ACHN (cell line): Measurements from ENCODE around the gene P3H1.
A peak's percentile ranks its signal among the peaks of the same experiment; 100 is the strongest.
"Not testable (repeated sequence)": the region's sequence is repeated elsewhere in the genome, so short reads cannot be mapped to it uniquely, and the experiment has no call there.

Source experiments
- DNase-seq: peaks from one replicate; pipeline ENCODE4 v3.0.0-alpha.2; 2015
- in situ Hi-C: cut with HindIII; loops from 2 replicates; pipeline ENCODE4 v1.10.0; 2017; ENCODE audit warnings: low sequenced_read_pairs, low pct_ligation_motif_present, low pct_unique_long_range_greater_than_20kb

P3H1 gene

DNA sequence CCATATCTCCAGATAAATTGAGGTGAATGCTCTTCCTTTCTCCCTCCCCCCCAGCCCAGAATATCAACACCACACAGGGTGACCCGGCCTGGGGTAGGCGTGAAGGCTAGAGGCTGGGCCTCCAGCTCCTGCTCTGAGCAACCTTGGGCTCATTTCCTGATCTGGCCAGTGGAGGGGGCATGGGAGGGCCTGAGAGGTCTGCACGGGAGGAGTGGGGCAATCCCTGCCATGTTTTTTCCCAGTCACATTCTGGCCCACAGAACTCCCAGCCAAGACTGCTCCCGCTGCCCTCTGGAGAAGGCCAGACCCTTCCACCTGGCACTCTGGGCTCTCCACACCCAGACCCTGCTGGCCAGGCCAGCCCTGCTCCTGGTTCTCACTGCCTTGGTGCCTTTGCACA is 30.7 kb downstream of the P3H1 start:
- DNase-seq = peak; percentile 26
- in situ Hi-C loops = no loop called here

DNA sequence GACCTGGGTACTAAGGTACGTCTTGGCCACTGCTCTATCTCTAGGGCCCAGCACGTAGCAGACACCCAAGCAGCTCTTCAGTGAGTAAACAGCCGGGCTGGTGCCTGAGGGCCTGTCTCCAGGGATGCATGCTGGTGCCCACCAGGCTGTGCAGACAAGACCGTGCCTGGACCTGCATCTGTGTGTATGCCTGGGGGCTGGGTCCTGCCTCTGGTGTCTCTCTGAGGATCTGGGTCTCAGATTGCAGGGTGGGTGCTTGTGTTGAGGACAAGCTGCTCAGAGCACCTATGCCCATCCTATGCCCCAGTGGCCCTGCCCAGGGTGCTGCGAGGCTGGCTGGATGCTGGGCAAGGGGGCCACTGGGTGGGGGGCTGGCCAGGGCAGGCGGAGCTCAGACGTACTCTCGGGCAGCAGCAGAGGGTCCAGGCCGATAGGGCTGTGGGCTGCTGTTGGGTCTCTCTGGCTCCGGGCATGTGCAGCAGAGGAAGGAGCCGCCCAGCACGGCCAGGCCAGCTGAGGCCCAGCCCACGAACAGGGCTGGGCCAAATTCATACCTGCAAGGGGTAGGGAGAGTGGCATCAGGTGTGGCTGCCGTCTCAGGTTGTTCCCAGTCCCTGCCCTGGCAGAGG is 31.2 kb downstream of the P3H1 start:
- no peak for DNase-seq
- in situ Hi-C loops = no loop called here

DNA sequence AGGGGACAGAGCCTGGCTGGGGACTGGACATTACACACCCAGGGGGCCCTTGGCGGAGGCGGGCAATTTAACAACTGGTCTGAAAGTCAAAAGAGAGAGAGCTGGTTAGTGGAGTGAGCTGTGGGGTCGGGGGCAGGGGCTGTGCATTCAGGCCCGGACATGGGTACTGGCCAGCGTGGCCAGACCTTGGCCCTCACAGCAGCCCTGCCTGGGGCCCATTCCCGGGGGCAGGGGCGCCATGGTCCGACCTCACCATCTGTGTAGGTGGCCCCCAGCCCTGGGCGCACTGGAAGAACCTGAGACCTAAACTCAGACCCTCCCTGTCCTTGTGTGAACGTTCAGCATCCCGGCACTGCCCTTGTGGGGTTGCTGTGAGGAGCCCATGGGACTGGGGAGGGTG is 31.8 kb downstream of the P3H1 start:
- in situ Hi-C loops = no loop called here
- no peak for DNase-seq

DNA sequence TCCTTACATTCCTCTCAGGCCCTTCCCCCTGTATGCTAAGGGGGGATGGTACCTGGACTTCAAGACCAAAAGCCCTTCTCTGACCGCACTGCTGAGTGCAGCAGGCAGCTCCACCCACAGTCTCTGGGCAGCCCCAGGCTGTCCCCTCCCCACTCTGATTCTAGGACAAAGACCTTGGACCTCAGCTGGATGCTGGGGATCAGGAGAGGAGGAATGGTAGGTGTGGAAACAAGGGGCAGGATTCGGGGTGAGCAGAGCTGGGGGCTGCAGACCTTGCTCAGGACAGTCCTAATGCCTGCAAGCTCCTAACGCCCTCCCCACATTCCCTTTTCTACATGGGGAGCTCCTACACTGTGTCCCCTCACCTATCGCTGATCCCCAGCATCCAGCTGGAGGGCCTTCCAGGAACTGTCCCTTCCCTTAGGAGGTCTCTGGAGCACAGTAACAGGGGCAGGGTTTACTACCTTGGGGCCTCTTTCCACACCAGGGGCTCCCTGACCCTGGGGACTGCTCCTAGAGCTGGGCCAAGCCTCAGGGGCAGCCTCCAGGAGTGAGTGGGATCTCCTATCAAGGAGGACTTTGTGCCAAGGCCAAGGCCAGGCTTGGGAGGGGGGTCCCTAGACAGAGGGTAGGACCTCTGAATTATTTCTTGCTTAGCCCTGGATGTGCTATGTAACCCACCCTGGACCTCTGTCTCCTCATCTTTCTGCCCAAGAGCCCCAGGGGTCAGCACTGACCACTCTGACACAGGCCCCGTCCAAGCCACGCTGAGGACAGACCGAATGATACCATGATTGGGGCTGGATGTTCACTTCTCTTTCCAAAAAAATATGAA is 32.4 kb downstream of the P3H1 start:
- in situ Hi-C loops = no loop called here
- no peak for DNase-seq

DNA sequence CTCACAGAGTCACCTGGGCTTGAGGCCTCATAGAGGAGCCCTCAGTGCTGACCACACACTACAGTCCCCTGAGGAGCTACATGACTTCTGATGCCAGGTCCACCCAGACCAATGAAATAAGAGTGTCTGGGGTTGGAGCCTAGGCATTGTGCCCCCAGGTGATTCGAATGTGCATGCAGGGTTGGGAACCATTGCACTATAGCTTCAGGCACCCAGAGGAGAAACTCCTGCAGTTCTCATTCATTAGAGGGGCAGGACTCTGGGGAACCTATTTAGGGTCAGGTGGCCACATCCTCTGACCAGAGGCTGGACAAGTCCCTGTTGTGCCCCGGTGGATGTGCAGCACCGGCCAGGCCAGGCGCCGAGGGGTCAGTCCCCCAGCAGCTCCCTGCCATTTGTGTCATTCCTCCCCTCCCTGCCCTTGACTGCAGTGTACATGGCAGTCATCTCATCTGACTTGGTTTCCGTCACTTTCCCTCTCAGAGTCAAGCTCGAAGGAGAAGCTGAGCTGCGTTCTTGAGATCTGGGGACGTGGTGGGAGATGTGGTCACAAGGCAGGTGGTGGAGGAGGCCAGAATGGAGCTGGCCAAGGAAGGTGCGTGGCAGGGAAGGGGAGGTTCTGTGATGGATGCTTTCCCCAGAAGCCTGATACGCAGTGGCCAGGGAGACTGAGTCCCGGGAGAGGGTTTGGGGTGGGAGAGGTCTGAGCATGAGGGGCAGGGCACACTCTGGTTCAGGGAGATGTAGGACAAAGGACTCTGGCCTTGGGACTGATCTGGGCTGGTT is 33.2 kb downstream of the P3H1 start:
- in situ Hi-C loops = no loop called here
- DNase-seq = no peak

DNA sequence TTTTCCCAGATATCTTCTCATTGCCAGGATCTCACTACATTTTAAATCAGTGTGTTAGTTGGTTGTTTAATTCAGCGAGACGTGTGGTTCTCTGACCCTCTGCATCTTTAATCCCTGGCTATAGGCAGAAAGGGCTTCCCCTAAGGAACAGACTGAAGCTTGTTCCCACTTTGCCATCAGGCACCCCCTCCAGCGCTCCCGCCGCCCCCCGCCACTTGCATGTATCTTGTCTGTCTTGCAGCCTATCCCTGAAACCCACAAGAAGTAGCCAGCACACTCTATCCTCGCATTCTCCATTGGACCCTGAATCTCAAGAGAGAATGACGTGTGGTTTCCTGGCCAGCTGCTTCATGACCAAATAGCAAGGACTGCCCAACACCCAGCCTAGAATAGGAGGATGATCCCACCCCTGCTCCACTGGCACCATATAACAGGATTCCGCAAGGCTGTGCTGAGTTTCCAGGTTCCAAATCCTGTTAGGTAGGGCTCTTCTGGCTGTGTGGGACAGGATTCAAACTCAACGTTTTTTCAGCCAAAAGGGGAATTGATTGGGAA is 34.6 kb downstream of the P3H1 start:
- in situ Hi-C loops = no loop called here
- no peak for DNase-seq

DNA sequence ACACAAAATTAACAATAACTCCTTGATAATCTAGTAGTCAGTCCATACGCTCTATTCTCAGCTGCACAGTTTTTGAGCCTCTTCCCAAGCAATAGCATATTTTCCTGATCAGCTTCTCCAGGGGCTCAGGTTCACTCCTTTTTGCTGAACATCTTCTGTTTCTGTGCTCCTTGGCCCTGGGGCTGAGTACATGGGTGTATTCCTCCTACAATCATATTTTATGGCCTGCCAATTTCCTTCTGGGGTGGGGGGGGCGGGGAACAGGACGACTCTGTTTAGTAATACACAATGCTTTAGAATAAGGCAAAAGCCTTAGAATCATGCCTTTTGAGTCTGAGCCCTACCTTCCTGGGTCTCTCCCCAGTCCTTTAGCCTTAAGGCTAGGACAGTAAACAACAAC is 35.2 kb downstream of the P3H1 start:
- in situ Hi-C loops = no loop called here
- DNase-seq = no peak

DNA sequence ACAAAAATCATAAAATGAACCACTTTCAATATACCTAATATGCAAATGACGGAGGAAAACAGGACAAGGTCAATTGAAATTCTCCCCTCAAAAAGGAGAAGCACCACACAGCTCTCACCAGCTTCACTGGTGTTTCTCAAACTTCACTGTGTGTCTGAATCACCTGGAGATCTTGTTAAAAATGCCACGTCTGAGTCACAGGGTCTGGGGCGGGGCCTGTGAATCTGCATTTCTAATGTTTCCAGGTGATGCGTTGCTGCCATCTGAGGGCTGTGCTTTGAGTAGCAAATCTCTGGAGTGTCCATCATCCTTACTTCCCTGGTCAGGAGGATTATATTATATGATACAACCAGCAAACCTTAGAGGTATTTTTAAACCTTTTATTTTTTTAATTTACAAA is 35.8 kb downstream of the P3H1 start:
- in situ Hi-C loops = no loop called here
- peak; percentile 29 for DNase-seq

DNA sequence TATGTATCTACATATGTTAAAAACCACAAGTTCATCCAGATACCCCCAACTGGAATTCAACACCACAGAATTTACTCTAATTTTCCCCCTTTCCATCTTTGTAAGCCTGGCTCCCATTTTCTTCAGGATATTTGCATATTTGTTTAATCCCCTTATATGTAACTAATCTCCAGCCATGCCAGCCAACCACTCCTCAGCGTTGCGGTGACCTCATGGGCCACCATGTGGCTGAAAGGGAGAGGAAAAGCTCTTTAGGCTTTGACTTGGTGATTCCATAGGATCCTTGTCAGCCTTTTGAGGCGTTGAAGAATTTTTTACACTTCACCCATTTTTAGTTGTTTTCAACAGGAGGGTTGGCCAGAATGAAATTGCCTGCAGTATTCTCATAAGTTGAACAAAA is 36.8 kb downstream of the P3H1 start:
- DNase-seq = no peak
- in situ Hi-C loops = no loop called here

DNA sequence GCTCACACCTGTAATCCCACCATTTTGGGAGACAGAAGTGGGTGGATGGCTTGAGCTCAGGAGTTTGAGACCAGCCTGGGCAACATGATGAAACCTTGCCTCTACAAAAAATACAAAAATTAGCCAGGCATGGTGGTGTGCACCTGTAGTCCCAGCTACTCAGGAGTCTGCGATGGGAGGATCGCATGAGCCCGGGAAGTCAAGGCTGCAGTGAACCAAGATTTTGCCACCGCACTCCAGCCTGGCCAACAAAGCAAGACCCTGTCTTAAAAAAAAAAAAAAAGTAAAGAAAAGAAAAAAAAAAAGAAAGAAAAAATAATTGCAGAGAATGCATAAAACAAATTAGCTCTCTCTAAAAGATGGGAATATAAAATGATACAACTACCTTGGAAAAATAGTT is 41.0 kb downstream of the P3H1 start:
- in situ Hi-C loops, DNase-seq: not testable (repeated sequence)

DNA sequence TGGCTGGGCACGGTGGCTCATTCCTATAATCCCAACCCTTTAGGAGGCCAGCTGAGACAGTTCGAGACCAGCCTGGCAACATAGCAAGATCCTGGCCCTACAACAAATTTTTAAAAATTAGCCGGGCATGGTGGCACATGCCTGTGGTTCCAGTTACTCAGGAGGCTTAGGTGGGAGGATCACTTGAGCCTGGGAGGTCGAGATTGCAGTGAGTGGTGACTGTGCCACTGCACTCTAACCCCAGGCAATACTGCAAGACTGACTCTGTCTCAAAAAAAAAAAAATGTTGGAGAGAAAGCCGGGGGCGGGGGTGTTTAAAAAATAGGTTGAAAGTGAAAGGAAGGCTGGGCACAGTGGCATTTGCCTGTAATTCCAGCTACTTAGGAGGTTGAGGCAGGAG is 43.3 kb downstream of the P3H1 start:
- in situ Hi-C loops = no loop called here
- no peak for DNase-seq

DNA sequence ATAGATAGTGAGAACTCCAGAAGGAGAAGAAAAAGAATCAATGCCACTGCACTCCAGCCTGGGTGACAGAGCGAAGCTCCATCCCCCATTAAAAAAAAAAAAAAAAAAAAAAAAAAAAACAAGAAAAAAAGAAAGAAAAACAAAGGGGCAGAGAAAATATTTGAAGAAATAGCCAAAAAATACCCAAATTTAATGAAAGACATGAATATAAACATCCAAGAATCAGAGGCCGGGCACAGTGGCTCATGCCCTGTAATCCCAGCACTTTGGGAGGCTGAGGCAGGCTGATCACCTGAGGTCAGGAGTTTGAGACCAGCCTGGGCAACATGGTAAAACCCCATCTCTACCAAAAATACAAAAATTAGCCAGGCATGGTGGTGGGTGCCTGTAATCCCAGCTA is 44.4 kb downstream of the P3H1 start:
- DNase-seq, in situ Hi-C loops: not testable (repeated sequence)

DNA sequence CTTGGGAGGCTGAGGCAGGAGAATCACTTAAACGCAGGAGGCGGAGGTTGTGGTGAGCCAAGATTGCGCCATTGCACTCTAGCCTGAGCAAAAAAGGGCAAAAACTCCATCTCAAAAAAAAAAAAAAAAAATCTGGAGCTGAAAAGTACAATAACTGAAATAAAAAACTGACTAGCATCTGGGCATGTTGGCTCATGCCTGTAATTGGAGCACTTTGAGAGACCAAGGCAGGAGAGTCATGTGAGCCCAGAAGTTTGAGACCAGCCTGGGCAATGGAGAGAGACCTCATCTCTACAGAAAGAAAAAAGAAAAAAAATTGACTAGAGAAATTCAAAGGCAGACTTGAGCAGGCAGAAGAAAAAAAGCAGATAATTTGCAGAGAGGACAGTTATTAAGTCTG is 44.9 kb downstream of the P3H1 start:
- no peak for DNase-seq
- in situ Hi-C loops = no loop called here

DNA sequence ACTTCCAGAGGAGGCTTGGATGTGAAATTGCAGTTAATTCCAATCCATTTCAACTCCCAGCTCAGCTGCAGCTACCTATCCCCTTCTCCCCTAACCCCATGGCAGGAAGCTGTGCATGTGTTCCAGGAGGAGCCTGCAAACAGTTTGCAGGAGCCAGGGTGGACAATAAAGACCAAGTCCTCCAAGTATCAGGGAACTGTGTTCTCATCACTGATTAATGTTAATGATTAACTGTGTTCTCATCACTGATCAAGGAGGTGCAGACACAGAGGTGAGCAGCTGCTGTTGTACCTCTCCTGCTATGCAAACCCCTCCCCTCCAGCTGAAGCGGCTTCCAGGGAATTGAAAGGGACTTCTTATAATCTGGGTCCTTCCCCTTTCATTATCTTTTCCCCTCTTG is 46.0 kb downstream of the P3H1 start:
- in situ Hi-C loops = no loop called here
- no peak for DNase-seq

DNA sequence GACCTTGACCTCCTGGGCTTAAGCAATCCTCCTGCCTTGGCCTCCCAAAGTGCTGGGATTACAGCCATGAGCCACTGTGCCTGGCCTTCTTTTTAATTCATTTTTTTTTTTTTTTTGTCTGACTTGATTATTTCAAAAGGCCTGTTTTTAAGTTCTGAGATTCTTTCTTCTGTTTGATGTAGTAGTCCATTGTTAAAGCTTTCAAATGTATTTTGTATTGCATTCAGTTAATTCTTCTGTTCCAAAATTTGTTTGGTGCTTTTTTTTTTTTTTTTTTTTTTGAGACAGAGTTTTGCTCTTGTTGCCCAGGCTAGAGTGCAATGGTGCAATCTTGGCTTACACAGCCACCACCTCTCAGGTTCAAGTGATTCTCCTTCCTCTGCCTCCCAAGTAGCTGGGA is 52.4 kb downstream of the P3H1 start:
- in situ Hi-C loops, DNase-seq: not testable (repeated sequence)

DNA sequence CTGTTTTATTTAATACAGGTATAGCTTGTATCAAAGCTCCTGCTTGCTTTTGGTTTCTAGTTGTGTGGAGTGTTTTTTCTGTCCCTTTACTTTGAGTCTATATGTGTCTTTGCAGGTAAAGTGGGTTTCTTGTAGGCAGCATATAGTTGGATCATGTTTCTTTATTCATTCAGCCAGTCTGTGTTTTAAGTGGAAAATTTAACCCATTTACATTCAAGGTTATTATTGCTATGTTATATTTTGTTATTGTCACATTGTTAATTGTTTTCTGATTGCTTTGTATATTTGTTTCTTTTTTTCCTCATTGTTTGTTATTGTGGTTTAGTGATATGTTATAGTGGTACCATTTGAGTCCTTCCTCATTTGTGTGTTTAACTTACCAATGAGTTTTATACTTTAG is 53.5 kb downstream of the P3H1 start:
- DNase-seq = no peak
- in situ Hi-C loops = no loop called here

DNA sequence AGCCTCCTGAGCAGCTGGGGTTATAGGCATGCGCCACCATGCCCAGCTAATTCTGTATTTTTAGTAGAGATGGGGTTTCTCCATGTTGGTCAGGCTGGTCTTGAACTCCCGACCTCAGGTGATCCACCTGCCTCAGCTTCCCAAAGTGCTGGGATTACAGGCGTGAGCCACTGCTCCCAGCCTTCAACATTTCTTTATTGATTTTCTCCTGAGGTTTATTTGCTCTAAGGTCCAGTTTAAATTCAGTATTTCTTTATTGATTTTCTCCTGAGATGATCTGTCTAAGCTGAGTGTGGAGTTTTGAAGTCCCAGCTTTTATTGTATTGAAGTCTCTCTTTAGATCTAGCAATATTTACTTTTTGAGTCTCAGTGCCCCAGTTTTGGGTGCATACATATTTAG is 54.0 kb downstream of the P3H1 start:
- DNase-seq, in situ Hi-C loops: not testable (repeated sequence)

DNA sequence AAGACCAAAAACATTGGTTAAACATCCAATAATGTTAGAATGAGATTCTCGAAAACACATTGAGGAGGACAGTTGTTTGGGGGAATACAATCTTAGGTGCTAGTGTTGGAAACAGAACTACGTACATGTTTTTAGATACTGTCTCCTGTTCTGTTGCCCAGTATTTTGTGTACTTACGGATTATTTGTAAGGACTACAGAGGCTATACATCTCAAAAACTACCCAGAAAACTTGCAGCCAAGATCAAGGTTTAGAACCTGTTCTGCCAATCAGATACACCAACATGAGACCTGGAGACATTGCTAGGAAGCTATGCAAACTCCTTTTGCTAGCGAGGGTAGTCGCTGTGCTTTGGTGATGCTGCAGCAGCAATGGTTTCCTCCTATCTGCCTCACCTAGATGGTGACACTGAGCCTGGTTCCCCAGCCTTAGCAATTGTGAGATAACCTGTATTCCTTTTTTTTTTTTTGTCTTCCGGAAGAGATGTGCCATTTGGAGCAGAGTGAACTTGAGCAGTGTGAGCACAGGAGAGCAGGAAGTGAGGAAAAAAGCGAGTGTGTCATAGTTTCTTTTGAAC is 62.9 kb downstream of the P3H1 start:
- in situ Hi-C loops = no loop called here
- DNase-seq = no peak

DNA sequence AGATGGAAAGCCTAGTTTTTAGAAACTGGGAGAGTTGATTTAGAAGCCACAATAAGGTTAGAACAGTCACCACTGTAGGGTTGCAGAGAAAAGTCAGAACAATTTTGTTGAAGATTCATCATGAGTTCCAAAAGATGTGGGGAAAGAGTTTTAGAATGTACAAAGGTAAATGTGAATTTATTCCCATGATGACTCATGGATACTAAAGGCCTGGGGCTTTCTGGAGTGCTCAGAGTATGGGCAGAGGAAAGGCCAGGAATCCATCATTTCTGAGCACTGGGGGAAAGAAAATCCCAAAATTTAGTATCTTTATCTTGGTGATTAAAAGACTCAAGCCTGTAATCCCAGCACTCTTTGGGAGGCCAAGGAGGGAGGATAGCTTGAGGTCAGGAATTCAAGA is 66.8 kb downstream of the P3H1 start:
- in situ Hi-C loops = no loop called here
- DNase-seq = no peak
